Endothelial cell (in vitro differentiated cells): ENCODE data around the gene PHLDB2. TPM values are rescaled to one million over a fixed set of nuclear protein-coding genes. Genes with fewer than 3 reads are reported as not detected.

Source experiments
- DNase-seq: peaks from one replicate; pipeline ENCODE4 v3.0.0; 2021; ENCODE audit warnings: low spot score
- H3K27ac Mint-ChIP-seq: one replicate; pipeline ENCODE4 v1.8.0; 2021; ENCODE audit warnings: mixed read lengths, inconsistent platforms; ENCODE audit not compliant: unreplicated experiment
- H3K27me3 Mint-ChIP-seq: one replicate; pipeline ENCODE4 v1.8.0; 2021; ENCODE audit warnings: mild to moderate bottlenecking, moderate library complexity, mixed read lengths, inconsistent platforms; ENCODE audit not compliant: unreplicated experiment
- H3K36me3 Mint-ChIP-seq: one replicate; pipeline ENCODE4 v1.8.0; 2021; ENCODE audit warnings: mild to moderate bottlenecking, low read depth, mixed read lengths, inconsistent platforms; ENCODE audit not compliant: unreplicated experiment
- H3K4me1 Mint-ChIP-seq: one replicate; pipeline ENCODE4 v1.8.0; 2021; ENCODE audit warnings: mild to moderate bottlenecking, mixed read lengths, inconsistent platforms; ENCODE audit not compliant: unreplicated experiment
- H3K4me3 Mint-ChIP-seq: one replicate; pipeline ENCODE4 v1.8.0; 2021; ENCODE audit warnings: mild to moderate bottlenecking, mixed read lengths, inconsistent platforms; ENCODE audit not compliant: unreplicated experiment
- H3K9me3 Mint-ChIP-seq: one replicate; pipeline ENCODE4 v1.8.0; 2021; ENCODE audit warnings: mixed read lengths, inconsistent platforms; ENCODE audit not compliant: unreplicated experiment
- CTCF ChIP-seq: fragments of 200-600 bp; sonication (generic); IDR thresholded peaks from one replicate; pipeline ENCODE4 v1.5.0; 2021; ENCODE audit warnings: antibody characterized with exemption; ENCODE audit not compliant: unreplicated experiment
- total RNA-seq: library from RNA; stranded (reverse); fragmentation: NEBNext Ultra II Directional; extraction: Animal tissue kit (Norgen Biotek cat#: 25700); gene quantifications from one replicate; pipeline ENCODE4 v1.2.1, GENCODE V29; 2021; ENCODE audit not compliant: unreplicated experiment

The PHLDB2 gene
- total RNA-seq, 1 donor from 2014 or later, result 47.8 TPM

GRCh38 chr3:111955876-111956275 lies 96.8 kb downstream of the PHLDB2 start:
- H3K9me3 Mint-ChIP-seq, result no peaks in the 10 kb centered on the region
- H3K4me1 Mint-ChIP-seq, result peaks cover 29% of the 10 kb centered on the region
- H3K4me3 Mint-ChIP-seq, result no peak overlapping the region
- DNase-seq, result no peak
- no peak for TF ChIP-seq CTCF
- no peaks in the 10 kb centered on the region for H3K27me3 Mint-ChIP-seq
- no peak overlapping the region for H3K27ac Mint-ChIP-seq
- peaks cover 4% of the 10 kb centered on the region for H3K36me3 Mint-ChIP-seq

GRCh38 chr3:111956449-111956848 lies 97.4 kb downstream of the PHLDB2 start:
- no peak for TF ChIP-seq CTCF
- Mint-ChIP-seq H3K4me1 (peaks cover 29% of the 10 kb centered on the region), H3K27ac (peak overlapping the region; percentile 25), H3K9me3 (no peaks in the 10 kb centered on the region), H3K4me3 (no peak overlapping the region), H3K27me3 (no peaks in the 10 kb centered on the region), H3K36me3 (peaks cover 4% of the 10 kb centered on the region)
- DNase-seq, result no peak

GRCh38 chr3:111956995-111957734 lies 98.1 kb downstream of the PHLDB2 start:
- Mint-ChIP-seq H3K27me3 (no peaks in the 10 kb centered on the region), H3K27ac (peak overlapping the region; percentile 68), H3K4me3 (no peak overlapping the region), H3K36me3 (peaks cover 4% of the 10 kb centered on the region), H3K9me3 (no peaks in the 10 kb centered on the region), H3K4me1 (peaks cover 33% of the 10 kb centered on the region)
- no peak for DNase-seq
- no peak for TF ChIP-seq CTCF

- no peak for TF ChIP-seq CTCF
- H3K27ac Mint-ChIP-seq, result no peak overlapping the region
- no peak overlapping the region for H3K4me3 Mint-ChIP-seq
- no peaks in the 10 kb centered on the region for H3K27me3 Mint-ChIP-seq
- no peaks in the 10 kb centered on the region for H3K9me3 Mint-ChIP-seq
- peaks cover 29% of the 10 kb centered on the region for H3K4me1 Mint-ChIP-seq
- peaks cover 4% of the 10 kb centered on the region for H3K36me3 Mint-ChIP-seq
- no peak for DNase-seq
Measured at GRCh38 chr3:111961461-111962164, 102.5 kb downstream of the PHLDB2 start.

- Mint-ChIP-seq H3K27ac (no peak overlapping the region), H3K27me3 (no peaks in the 10 kb centered on the region), H3K4me3 (no peak overlapping the region), H3K36me3 (peaks cover 4% of the 10 kb centered on the region), H3K4me1 (peaks cover 25% of the 10 kb centered on the region), H3K9me3 (no peaks in the 10 kb centered on the region)
- no peak for DNase-seq
- TF ChIP-seq CTCF, result no peak
Measured at GRCh38 chr3:111963424-111963823, 104.4 kb downstream of the PHLDB2 start.
